HEK293 (cell line): ENCODE data around the gene SP4.

ENCODE experiments used
- CTCF ChIA-PET: fragments of 350-600 bp; formaldehyde crosslinking; extraction: SDS; loops from one replicate; lab custom pipeline; 2021; ENCODE audit warnings: antibody characterized with exemption; lab: Yijun Ruan, JAX
- POLR2A ChIA-PET: fragments of 300-600 bp; formaldehyde crosslinking; extraction: SDS; loops from one replicate; lab custom pipeline; 2020; ENCODE audit warnings: antibody characterized with exemption, inconsistent platforms; lab: Yijun Ruan, JAX
- H3K27ac ChIP-seq: fragments of 200-500 bp; sonication (Bioruptor generic); 2 replicates; pipeline ENCODE4 v1.5.1; 2014; ENCODE audit warnings: low read depth, low read length, control low read depth, inconsistent platforms; ENCODE audit errors: extremely low read depth
- H3K36me3 ChIP-seq, 2 experiments: fragments of 200-500 bp in 1 of 2; sonication (Bioruptor generic) in 1 of 2; 1 replicate in 1 of 2; 2 replicates in 1 of 2; pipeline ENCODE4 v1.5.1; 2014 to 2017; ENCODE audit warnings: inconsistent platforms in 2 of 2, low read length in 2 of 2; ENCODE audit not compliant: control insufficient read depth in 2 of 2, insufficient read depth in 1 of 2
- H3K4me1 ChIP-seq: fragments of 200-500 bp; sonication (Bioruptor generic); 2 replicates; pipeline ENCODE4 v1.5.1; 2014; ENCODE audit warnings: mild to moderate bottlenecking, low read length, inconsistent platforms; ENCODE audit not compliant: control insufficient read depth, insufficient read depth
- H3K4me3 ChIP-seq: 2 replicates; pipeline ENCODE4 v1.5.1; 2011; ENCODE audit warnings: low read depth, mild to moderate bottlenecking, control low read depth, low read length, moderate library complexity
- H3K9me3 ChIP-seq: fragments of 200-500 bp; sonication (Bioruptor generic); 2 replicates; pipeline ENCODE4 v1.5.1; 2014; ENCODE audit warnings: low read depth, low read length, inconsistent platforms; ENCODE audit not compliant: control insufficient read depth, insufficient read depth
- ATF2 ChIP-seq: fragments of 450-650 bp; formaldehyde crosslinking; IDR thresholded peaks from 2 replicates; pipeline ENCODE4 v1.5.1; 2016; ENCODE audit warnings: missing biosample characterization, missing genetic modification characterization, low read depth
- BCL11A ChIP-seq: fragments of 450-650 bp; formaldehyde crosslinking; IDR thresholded peaks from 2 replicates; pipeline ENCODE4 v1.5.1; 2016; ENCODE audit warnings: low read depth, missing biosample characterization, missing genetic modification characterization
- OVOL3 ChIP-seq: fragments of 450-650 bp; formaldehyde crosslinking; IDR thresholded peaks from 2 replicates; pipeline ENCODE4 v1.5.1; 2016; ENCODE audit warnings: missing biosample characterization, missing genetic modification characterization
- REPIN1 ChIP-seq: fragments of 450-650 bp; formaldehyde crosslinking; IDR thresholded peaks from 2 replicates; pipeline ENCODE4 v1.5.1; 2017; ENCODE audit warnings: missing biosample characterization, missing genetic modification characterization, low read depth
- SP7 ChIP-seq: fragments of 450-650 bp; formaldehyde crosslinking; IDR thresholded peaks from 2 replicates; pipeline ENCODE4 v1.5.1; 2016; ENCODE audit warnings: missing biosample characterization, missing genetic modification characterization
- YY1 ChIP-seq: fragments of 450-650 bp; formaldehyde crosslinking; IDR thresholded peaks from 2 replicates; pipeline ENCODE4 v1.5.1; 2018; ENCODE audit warnings: missing biosample characterization, missing genetic modification characterization
- ZBTB17 ChIP-seq: fragments of 450-650 bp; formaldehyde crosslinking; IDR thresholded peaks from 2 replicates; pipeline ENCODE4 v1.5.1; 2016; ENCODE audit warnings: missing biosample characterization, missing genetic modification characterization
- ZNF266 ChIP-seq: fragments of 450-650 bp; formaldehyde crosslinking; IDR thresholded peaks from 2 replicates; pipeline ENCODE4 v1.5.1; 2016; ENCODE audit warnings: missing biosample characterization, missing genetic modification characterization, low read depth
- ZNF354C ChIP-seq: fragments of 450-650 bp; formaldehyde crosslinking; IDR thresholded peaks from 2 replicates; pipeline ENCODE4 v1.5.1; 2016; ENCODE audit warnings: missing biosample characterization, missing genetic modification characterization, low read depth, borderline replicate concordance
- ZNF416 ChIP-seq: fragments of 450-650 bp; formaldehyde crosslinking; IDR thresholded peaks from 2 replicates; pipeline ENCODE4 v1.5.1; 2016; ENCODE audit warnings: missing biosample characterization, missing genetic modification characterization
- ZNF426 ChIP-seq: fragments of 450-650 bp; formaldehyde crosslinking; IDR thresholded peaks from 2 replicates; pipeline ENCODE4 v1.5.1; 2017; ENCODE audit warnings: missing biosample characterization, missing genetic modification characterization, mild to moderate bottlenecking, inconsistent platforms, moderate library complexity
- ZNF530 ChIP-seq: fragments of 450-650 bp; formaldehyde crosslinking; IDR thresholded peaks from 2 replicates; pipeline ENCODE4 v1.5.1; 2016; ENCODE audit warnings: low read depth, missing biosample characterization, missing genetic modification characterization
- ZNF555 ChIP-seq: fragments of 450-650 bp; formaldehyde crosslinking; conservative IDR thresholded peaks from 2 replicates; pipeline ENCODE4 v1.5.1; 2017; ENCODE audit warnings: missing biosample characterization, mild to moderate bottlenecking, missing genetic modification characterization, inconsistent platforms
- ZNF677 ChIP-seq: fragments of 450-650 bp; IDR thresholded peaks from 2 replicates; pipeline ENCODE4 v1.5.0; 2018; ENCODE audit warnings: missing biosample characterization, mild to moderate bottlenecking, missing genetic modification characterization, moderate library complexity
- ZNF76 ChIP-seq: fragments of 450-650 bp; formaldehyde crosslinking; IDR thresholded peaks from 2 replicates; pipeline ENCODE4; 2016; ENCODE audit warnings: low read depth, missing biosample characterization, missing genetic modification characterization, borderline replicate concordance
- ZNF843 ChIP-seq: fragments of 450-650 bp; formaldehyde crosslinking; IDR thresholded peaks from 2 replicates; pipeline ENCODE4 v1.5.1; 2016; ENCODE audit warnings: missing biosample characterization, missing genetic modification characterization
- ZSCAN23 ChIP-seq: fragments of 450-650 bp; formaldehyde crosslinking; IDR thresholded peaks from 2 replicates; pipeline ENCODE4 v1.5.1; 2016; ENCODE audit warnings: missing biosample characterization, missing genetic modification characterization
- ZSCAN4 ChIP-seq: fragments of 450-650 bp; formaldehyde crosslinking; IDR thresholded peaks from 2 replicates; pipeline ENCODE4 v1.5.1; 2017; ENCODE audit warnings: missing biosample characterization, missing genetic modification characterization
- TF ChIP-seq, protein P1 (sequence below): fragments of 450-650 bp; formaldehyde crosslinking; conservative IDR thresholded peaks from 2 replicates; pipeline ENCODE4 v1.5.1; 2016; ENCODE audit warnings: low read depth, missing biosample characterization, missing genetic modification characterization

Gene SP4

GRCh38 chr7:21495731-21496130 lies 67.8 kb downstream of the SP4 start:
- ChIA-PET CTCF (interaction anchor here (0.7 kb wide), 1 partner anchor 238 kb away, joined by 3 read pairs; no protein-coding TSS in a partner anchor), POLR2A (no interaction called here)
- H3K9me3 ChIP-seq, result peaks cover 4% of the 10 kb centered on the region; the same call in 1 of the 2 replicates
- H3K27ac ChIP-seq, result no peak overlapping the region
- no peaks in the 10 kb centered on the region for H3K4me1 ChIP-seq
- no peak for TF ChIP-seq ZNF530 (tag by site-specific recombination)
- TF ChIP-seq BCL11A (tag by site-specific recombination), result no peak
- no peak for TF ChIP-seq ZNF843
- no peak for TF ChIP-seq ZNF555 (tag by site-specific recombination)
- TF ChIP-seq ZNF76 (tag by site-specific recombination), result no peak
- no peak for TF ChIP-seq OVOL3 (tag by site-specific recombination)
- no peak for TF ChIP-seq ZSCAN4 (tag by site-specific recombination)
- no peak for TF ChIP-seq ZSCAN23 (tag by site-specific recombination)
- no peak for TF ChIP-seq ZNF354C
- TF ChIP-seq ZNF426 (tag by site-specific recombination), result no peak
- no peak for TF ChIP-seq REPIN1
- TF ChIP-seq, protein P1, sequence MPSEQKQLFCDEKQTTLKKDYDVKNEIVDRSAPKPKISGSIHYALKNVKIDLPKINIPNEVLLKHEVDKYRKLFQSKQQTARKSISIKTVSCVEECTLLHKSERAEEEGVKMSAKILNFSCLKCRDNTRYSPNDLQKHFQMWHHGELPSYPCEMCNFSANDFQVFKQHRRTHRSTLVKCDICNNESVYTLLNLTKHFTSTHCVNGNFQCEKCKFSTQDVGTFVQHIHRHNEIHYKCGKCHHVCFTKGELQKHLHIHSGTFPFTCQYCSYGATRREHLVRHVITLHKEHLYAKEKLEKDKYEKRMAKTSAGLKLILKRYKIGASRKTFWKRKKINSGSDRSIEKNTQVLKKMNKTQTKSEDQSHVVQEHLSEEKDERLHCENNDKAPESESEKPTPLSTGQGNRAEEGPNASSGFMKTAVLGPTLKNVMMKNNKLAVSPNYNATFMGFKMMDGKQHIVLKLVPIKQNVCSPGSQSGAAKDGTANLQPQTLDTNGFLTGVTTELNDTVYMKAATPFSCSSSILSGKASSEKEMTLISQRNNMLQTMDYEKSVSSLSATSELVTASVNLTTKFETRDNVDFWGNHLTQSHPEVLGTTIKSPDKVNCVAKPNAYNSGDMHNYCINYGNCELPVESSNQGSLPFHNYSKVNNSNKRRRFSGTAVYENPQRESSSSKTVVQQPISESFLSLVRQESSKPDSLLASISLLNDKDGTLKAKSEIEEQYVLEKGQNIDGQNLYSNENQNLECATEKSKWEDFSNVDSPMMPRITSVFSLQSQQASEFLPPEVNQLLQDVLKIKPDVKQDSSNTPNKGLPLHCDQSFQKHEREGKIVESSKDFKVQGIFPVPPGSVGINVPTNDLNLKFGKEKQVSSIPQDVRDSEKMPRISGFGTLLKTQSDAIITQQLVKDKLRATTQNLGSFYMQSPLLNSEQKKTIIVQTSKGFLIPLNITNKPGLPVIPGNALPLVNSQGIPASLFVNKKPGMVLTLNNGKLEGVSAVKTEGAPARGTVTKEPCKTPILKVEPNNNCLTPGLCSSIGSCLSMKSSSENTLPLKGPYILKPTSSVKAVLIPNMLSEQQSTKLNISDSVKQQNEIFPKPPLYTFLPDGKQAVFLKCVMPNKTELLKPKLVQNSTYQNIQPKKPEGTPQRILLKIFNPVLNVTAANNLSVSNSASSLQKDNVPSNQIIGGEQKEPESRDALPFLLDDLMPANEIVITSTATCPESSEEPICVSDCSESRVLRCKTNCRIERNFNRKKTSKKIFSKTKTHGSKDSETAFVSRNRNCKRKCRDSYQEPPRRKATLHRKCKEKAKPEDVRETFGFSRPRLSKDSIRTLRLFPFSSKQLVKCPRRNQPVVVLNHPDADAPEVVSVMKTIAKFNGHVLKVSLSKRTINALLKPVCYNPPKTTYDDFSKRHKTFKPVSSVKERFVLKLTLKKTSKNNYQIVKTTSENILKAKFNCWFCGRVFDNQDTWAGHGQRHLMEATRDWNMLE (tag by site-specific recombination), result no peak
- no peak for TF ChIP-seq ZNF416 (tag by site-specific recombination)
- H3K36me3 ChIP-seq, result no peaks in the 10 kb centered on the region
- no peak overlapping the region for H3K4me3 ChIP-seq

DNA sequence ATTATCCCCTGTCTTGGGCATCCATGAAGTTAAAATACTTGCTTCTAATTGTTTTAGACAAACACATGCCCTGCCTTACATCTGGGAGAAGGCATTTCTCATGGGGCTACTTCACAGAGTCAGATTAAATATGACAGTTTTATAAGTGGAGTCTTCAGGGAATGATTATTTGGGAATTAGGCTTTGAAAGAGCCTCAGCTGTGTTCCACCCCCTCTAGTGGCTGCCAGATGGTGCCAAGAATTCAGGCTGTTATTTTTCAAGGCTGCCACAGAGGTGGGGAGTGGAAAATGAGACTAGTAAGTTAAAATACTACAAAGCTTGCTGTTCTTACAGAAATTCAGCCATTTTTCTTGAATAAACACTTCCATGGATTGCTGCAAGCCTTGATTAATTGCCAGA lies 69.2 kb downstream of the SP4 start:
- H3K4me3 ChIP-seq, result no peak overlapping the region
- CTCF ChIA-PET, result no interaction called here
- no peak overlapping the region for H3K27ac ChIP-seq
- peaks cover 4% of the 10 kb centered on the region; the same call in 1 of the 2 replicates for H3K9me3 ChIP-seq
- no peaks in the 10 kb centered on the region for H3K36me3 ChIP-seq
- POLR2A ChIA-PET, result no interaction called here
- no peaks in the 10 kb centered on the region for H3K4me1 ChIP-seq
- TF ChIP-seq ZNF677 (tag by site-specific recombination), result peak; percentile 83
- TF ChIP-seq YY1 (tag by site-specific recombination), result no peak
- TF ChIP-seq ZNF266 (tag by site-specific recombination), result no peak
- TF ChIP-seq ATF2, result no peak
- no peak for TF ChIP-seq ZBTB17 (tag by site-specific recombination)
- no peak for TF ChIP-seq SP7
